HG03280 (cell line): ENCODE results near the gene GDF2.

ENCODE experiments used
- ATAC-seq: cut with Tn5 transposase; IDR thresholded peaks from one replicate; pipeline ENCODE4 v1.9.1; 2021; ENCODE audit warnings: mild to moderate bottlenecking, moderate library complexity; ENCODE audit not compliant: unreplicated experiment

The GDF2 gene

GRCh38 chr10:47290338-47290737 is 31.9 kb upstream of the GDF2 start:
- no peak for ATAC-seq

DNA sequence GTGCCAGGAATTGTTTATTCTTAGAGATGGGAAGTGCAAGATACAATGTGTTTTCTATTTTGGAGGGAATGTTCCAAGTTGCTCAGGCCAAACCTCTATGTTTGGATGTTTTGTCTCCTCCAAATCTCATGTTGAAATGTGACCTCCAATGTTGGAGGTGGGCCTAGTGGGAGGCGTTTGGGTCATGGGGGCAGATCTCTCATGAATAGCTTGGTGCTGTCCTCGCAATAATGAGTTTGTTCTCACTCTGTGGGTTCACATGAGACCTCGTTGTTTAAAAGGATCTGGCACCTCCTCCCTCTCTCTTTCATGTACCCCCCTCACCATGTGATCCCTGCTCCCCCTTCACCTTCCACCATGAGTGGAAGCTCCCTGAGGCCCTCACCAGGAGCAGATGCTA is 30.6 kb upstream of the GDF2 start:
- ATAC-seq: no peak

GRCh38 chr10:47294057-47294456 is 28.2 kb upstream of the GDF2 start:
- ATAC-seq: no peak

DNA sequence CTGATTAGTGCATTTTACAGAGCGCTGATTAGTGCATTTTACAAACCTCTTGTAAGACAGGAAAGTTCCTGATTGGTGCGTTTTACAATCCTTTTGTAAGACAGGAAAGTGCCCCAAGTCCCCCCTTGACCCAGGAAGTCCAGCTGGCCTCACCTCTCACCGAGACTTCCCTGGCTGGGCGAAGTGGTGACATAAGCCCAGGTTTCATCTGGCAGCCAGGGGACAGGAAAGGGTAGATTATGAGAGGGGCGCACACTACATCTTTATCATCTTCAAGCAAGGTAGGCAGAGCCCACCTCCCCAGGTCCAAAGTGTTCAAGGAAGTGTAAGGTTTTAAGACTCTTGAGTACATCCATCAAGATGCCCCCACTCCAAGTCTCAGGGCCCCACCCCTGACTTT is 27.8 kb upstream of the GDF2 start:
- no peak for ATAC-seq

DNA sequence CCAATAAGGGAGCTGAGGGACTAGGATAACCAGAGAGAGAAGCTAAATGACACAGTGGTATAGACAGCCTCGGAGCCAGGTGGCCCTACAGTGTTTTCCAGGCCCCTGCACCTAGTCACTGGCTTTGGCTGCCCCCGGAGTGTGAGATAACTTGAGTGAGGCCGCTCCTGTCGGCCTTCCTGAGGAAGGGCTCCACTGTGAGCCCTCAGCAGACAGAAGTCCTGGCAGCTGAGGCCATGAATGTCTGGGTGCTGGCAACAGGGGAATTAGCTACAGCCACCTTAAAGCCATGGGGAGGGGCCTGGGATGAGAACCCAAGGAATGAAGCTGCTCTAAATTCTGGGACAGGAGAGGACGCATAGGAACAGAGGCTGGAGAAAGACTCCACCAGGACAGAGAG is 26.8 kb upstream of the GDF2 start:
- ATAC-seq: no peak

DNA sequence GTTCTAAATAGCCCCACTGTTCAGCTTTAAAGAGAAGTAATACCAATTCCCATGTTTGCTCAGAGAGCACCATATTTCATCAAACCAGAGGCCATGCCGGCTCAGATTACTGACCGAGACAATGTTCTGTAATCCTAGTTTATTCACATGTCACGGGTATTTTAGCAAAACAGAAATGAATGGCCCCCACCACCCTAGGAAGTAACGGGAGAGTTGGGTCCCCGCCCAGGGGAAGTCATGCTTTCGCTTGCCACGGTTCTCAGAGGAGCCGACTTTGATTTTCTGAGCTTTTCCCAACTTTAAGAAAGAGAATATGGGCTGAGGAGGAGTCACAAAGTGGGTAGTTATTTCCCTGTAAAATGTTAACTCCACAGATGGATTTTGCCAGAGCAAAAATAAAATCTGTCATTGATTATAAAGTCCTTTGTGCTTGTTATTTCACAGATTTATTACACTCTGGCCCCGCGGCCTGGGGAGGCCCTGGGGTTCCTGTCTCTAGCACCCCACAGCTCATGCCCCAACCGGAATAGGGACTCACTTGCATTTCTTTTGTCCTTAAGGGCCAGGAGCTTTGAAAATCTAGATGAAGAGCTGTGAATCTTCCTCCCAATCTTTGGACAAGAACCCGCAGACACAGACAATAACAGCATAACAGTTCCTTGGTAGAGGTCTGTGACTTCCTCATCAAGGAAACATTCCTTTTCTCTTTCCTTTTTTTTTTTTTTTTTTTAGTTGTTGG is 25.9 kb upstream of the GDF2 start:
- ATAC-seq: no peak

- ATAC-seq: no peak
Measured at GRCh38 chr10:47296941-47297340, 25.3 kb upstream of the GDF2 start.

DNA sequence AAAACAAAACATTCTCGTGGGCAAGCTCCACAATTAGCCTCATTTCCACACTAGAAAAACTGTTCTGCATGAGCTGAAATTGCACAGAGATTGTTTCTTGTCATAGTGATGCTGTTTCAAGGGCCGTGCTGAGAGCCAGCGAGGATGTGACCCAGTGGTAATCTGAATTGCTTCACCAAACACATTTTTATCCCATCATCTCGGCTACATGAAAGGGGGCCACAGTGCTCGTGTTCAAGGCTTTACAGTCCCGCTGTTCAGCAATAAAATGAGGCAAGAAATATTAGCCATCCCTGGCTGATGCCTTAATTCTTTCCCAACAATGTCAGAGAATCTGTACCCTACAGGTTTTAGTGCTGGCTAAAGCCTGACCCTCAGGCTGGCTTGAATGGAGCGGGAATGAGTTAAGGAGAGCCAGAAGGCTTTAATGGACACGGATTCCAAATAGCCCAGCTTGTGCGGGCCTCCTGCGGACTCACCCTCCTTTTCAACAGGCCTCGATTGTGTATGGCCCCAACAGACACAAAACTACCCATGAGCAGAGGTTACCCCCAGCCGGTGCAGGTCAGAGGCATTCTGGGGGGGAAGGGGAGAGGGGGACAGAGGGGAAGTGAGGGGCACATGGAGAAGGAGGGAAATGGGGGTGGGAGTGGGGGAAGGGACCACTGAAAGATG is 24.3 kb upstream of the GDF2 start:
- ATAC-seq: no peak

DNA sequence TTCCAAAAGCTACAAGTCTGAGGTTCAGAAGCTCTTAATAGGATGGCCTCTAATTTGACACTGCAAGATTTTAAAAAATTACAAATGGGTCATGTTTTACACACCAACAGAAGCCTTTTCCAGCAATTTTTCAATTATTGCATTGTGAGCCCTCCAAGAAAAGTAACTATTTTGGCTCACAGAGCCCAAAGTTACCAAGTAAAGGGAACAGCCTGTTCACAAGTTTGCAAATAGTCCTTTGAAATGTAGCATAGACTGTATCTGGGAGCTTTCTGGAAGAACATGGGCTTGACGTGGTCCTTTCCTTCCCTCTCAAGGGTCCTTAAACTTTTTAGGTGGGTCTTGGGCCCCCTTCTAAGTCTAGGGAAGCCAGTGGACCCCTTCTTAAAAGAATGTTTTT is 23.5 kb upstream of the GDF2 start:
- ATAC-seq: no peak

DNA sequence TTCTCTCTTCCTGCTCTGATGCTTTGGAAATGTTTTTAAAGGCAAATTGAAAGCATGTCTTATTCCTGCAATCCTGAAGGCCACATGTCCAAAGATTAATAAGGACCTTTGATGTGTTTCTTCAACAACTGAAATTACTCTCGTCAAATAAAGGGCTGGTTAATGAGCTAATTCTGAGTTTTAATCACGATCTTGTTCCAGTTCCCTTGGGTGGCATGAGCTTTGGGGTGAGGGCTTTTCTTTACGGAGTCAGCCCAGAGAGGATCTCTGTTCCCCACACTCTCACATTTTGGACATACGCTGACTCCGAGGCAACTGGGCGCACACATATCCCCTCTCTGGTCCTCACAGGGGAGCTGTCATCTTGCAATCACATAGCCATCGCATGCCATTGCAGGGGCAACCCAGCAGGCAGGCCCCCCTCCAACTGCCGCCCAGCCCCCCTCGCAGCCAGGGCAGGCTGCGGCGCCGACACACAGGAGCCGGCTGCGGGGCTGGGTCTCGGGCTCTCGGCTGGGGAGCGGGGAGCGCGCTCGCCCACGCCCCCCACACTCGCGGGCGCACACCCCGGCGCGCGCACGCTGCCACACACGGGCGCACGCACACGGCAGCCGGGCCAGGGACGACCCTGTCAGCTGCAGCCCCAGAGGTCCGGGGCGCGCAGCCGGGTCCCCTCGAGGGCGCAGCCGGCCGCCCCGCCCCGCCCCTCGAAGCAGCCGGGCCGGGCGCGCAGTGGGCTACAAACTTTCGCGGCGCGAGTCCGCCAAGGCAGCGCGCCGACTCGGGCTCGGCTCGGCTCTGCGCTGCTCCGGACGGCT is 22.4 kb upstream of the GDF2 start, which contains the start of gene GDF10:
GDF10 (plus strand) TSS at position 587 of the 818 bp plus-strand sequence. CDS start 455 bp downstream, outside the sequence.
- no peak for ATAC-seq

DNA sequence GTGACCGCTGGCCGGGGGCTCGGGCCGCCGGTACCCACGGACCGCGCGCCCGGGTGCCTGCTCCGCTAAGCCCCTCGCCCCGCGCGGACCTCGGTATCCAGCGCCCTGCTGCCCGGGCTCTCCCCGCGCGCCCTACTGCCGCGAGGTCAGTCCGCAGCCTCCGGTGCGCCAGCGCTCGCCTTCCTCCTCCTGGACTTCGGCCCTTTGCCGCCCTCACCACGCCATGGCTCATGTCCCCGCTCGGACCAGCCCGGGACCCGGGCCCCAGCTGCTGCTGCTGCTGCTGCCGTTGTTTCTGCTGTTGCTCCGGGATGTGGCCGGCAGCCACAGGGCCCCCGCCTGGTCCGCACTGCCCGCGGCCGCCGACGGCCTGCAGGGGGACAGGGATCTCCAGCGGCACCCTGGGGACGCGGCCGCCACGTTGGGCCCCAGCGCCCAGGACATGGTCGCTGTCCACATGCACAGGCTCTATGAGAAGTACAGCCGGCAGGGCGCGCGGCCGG is 21.8 kb upstream of the GDF2 start:
- ATAC-seq: no peak

GRCh38 chr10:47301833-47302232 is 20.4 kb upstream of the GDF2 start:
- no peak for ATAC-seq

- no peak for ATAC-seq
Measured at GRCh38 chr10:47303105-47303504, 19.1 kb upstream of the GDF2 start.

DNA sequence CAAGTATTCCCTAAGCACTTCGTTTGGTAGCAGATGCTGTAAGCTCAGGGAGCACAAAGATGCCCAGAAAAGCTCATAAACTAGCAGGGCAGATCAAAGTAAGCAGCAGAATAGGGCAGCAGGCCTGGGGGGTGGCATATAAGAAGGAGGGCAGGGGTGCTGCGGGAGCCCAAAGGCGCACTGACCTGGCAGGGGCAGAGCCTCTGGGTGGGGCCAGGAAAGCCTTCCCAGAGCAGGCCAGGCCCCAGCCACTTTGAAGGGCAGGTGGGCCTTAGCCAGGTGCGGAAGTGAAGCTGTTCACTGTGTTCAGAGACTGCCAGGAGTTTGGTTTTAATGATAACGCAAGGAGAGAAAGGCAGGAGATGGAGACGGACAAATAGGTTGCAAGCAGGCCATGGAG is 18.4 kb upstream of the GDF2 start:
- ATAC-seq: no peak

DNA sequence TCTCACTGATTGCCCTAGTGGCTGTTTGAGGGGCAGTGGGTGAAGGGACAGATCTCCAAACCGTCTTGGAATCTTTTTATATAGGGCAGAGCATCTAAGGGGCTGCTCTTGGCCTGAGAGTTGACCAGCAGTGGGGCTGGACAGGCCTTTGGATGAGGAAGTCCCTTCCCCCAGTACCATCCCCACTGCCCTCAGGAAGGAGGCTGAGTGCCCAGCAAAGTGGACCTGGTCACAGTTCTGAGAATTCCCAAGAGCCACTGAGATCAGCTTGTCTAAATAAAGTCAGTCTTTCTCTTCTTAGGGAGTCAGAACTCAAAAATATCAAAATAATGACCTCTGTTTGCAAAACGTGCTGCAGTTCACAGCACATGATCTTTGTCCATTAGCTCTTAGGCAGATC is 16.7 kb upstream of the GDF2 start:
- ATAC-seq: no peak

DNA sequence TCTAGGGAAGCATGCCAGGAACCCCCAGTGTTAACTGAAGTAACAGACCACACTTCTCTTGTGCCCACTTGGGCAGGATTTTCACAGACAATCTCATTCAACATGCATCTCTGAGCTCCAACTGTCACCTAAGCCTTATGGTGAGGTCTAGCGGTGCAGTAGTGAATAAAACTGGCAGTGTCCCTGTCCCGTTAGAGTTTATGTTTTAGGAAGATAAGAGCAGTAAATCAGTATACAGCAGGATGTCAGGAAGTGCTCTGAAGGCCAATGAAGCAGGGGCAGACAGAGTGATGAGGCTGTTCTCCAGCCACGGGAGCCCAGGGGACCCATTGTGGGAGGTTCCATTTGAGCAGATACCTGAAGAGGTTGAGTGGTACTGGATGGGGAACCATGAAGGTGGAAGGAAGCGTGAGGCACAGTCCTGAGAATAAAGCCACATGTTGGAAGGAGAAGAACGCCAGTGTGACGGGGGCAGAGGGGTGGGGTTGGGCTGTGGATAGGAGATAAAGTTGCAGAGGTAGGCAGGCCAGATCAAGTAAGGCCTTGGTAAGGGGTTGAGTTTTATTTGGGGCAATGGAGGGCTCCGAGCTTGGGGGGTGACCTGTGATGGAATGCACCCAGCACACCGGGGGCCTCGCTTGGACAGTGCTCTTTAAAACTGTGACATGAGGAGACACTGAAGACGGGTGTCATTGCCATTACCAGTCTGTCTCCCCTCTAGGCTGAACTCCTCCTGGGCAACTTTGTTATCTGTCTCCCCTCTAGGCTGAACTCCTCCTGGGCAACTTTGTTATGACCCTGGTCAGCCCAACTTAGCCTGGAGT is 15.7 kb upstream of the GDF2 start:
- ATAC-seq: no peak

- no peak for ATAC-seq
Measured at GRCh38 chr10:47307381-47307780, 14.9 kb upstream of the GDF2 start.

- no peak for ATAC-seq
Measured at GRCh38 chr10:47308775-47309174, 13.5 kb upstream of the GDF2 start.

- ATAC-seq: no peak
Measured at GRCh38 chr10:47309408-47310089, 12.7 kb upstream of the GDF2 start.

GRCh38 chr10:47310090-47310505 is 12.2 kb upstream of the GDF2 start:
- no peak for ATAC-seq
